ENCODE data around the gene SF1.
"Not testable (repeated sequence)": the region's sequence is repeated elsewhere in the genome, so short reads cannot be mapped to it uniquely, and the experiment has no call there.

The SF1 gene, protein sequence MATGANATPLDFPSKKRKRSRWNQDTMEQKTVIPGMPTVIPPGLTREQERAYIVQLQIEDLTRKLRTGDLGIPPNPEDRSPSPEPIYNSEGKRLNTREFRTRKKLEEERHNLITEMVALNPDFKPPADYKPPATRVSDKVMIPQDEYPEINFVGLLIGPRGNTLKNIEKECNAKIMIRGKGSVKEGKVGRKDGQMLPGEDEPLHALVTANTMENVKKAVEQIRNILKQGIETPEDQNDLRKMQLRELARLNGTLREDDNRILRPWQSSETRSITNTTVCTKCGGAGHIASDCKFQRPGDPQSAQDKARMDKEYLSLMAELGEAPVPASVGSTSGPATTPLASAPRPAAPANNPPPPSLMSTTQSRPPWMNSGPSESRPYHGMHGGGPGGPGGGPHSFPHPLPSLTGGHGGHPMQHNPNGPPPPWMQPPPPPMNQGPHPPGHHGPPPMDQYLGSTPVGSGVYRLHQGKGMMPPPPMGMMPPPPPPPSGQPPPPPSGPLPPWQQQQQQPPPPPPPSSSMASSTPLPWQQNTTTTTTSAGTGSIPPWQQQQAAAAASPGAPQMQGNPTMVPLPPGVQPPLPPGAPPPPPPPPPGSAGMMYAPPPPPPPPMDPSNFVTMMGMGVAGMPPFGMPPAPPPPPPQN

DNA sequence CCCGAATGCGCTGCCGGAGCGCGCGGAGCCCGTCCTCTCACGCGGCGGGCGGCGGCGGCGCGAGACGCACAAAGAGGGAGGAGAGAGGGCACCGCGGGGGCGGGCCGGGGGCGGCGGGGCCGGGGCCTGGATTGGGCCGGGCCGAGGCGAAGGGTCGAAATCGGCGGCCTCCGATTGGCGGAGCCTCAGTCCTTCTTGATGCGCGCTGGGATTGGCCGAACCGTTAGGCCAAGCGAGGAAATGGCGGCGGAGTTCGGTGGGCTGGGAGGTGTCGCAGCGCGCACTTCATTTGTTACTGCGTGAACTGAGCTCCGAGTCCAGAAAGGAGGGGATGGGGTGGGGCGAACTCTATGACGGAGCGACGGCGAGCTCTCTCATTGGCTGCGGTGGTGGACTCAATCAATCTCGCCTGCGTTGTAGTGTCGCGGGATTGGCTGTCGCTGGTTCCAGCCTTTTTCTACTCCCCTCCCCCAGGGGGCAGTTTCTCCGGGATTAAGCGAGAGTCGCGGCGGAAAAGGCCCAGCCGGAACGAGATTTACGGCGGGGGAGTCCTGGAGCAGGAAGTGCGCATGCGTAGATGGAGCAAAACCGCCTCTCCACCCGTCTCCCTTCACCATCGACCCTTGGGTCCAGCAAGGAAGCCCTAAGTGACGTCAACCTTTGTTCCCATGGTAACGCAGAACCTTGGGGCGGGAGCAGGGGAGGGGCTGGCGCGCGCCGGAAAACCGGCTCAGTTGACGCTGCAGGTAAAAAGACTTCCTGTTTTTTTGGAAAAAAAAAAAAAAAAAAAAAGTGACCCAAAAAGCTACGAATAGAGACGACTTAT, at the start of gene SF1:
SF1 (minus strand) TSS at position 70 of the 826 bp plus-strand sequence. CDS start 150 bp downstream, outside the sequence.
- DNase-seq (ENCODE audit: low read depth) = peak; percentile 98

DNA sequence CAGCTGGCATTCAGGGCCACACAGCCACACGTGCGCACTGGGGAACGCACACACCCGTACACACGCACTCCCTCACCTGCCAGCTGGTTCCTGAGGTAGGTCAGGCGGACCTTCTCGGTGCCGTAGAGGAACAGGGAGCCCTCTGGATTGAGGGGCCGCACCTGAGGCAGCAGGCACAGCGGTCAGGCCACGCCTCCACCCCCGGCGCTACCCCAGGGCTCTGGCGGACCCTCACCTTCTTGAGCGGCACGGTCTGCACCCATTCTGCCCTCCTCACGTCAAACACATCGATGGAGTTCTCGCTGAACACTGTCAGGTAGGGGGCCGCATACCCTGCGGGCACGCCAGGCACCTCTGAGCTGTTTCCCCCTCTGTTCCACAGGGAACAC, 49.1 kb upstream of the SF1 start:
- DNase-seq (ENCODE audit: low read depth) = no peak

GRCh38 chr11:64826578-64827450, 48.5 kb upstream of the SF1 start:
- DNase-seq (ENCODE audit: low read depth) = no peak

DNA sequence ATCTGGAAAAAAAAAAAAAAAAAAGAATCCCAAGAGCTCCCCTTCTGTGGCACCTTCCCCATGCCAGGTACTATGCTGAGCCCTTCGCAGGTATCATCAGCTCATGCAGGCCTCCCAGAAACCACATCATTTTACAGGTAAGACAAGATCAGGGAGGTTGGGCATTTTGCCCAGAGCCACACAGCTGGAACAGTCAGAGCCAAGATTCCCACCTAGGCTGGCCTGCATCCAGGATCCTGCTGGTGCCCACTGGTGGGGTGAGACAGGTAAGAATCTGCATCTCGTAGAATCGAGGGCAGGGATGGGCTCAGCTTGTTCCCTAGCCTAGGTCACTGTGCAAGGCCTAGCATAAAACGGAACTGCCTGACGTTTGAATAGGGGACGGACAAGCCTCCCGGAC, 47.7 kb upstream of the SF1 start:
- no peak for DNase-seq (ENCODE audit: low read depth)

- DNase-seq (ENCODE audit: low read depth) = no peak
These were observed 45.3 kb upstream of the SF1 start for GRCh38 chr11:64823568-64824119.

DNA sequence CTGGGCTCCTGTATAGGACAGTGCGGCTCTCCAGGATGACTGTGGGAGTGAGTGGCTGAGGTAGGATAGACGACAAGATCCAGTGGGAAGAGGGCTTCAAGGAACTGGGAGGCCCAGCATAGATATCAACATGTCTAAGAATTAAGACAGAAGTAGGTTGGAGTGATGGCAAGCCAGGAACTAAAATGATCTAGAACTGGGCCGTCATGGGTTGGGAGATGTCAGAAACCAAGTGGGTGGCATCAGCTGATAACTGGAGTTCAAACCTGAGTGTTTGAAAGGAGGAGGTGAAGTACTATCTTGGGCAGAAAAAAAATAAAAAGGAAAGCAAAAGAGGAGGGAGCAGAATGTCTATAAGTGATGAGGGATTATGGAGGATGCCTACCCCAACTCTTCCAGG, 39.1 kb upstream of the SF1 start:
- DNase-seq (ENCODE audit: low read depth) = no peak

- DNase-seq (ENCODE audit: low read depth) = not testable (repeated sequence)
These were observed 37.1 kb upstream of the SF1 start for GRCh38 chr11:64815433-64815832.

DNA sequence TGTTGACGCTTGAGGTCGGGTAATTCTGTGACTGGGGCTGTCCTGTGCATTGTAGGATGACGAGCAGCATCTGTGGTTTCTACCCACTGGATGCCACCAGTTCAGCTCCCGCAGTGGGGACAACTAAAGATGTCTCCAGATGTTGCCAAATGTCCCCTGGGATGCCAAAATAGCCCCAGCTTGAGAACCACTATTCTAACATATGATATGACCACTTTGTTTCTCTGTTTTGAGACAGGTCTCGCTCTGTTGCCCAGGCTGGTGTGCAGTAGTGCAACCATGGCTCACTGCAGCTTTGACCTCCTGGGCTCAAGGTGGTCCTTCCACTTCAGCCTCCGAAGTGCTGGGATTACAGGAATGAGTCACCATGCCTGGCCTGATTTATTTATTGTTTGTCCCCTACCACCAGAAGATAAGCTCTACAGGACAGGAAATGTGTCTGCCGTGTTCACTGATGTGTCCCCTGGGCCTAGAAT, 36.4 kb upstream of the SF1 start:
- no peak for DNase-seq (ENCODE audit: low read depth)

- no peak for DNase-seq (ENCODE audit: low read depth)
These were observed 35.5 kb upstream of the SF1 start for GRCh38 chr11:64813826-64814225.

- peak; percentile 15 for DNase-seq (ENCODE audit: low read depth)
These were observed 32.5 kb upstream of the SF1 start for GRCh38 chr11:64810891-64811272.

DNA sequence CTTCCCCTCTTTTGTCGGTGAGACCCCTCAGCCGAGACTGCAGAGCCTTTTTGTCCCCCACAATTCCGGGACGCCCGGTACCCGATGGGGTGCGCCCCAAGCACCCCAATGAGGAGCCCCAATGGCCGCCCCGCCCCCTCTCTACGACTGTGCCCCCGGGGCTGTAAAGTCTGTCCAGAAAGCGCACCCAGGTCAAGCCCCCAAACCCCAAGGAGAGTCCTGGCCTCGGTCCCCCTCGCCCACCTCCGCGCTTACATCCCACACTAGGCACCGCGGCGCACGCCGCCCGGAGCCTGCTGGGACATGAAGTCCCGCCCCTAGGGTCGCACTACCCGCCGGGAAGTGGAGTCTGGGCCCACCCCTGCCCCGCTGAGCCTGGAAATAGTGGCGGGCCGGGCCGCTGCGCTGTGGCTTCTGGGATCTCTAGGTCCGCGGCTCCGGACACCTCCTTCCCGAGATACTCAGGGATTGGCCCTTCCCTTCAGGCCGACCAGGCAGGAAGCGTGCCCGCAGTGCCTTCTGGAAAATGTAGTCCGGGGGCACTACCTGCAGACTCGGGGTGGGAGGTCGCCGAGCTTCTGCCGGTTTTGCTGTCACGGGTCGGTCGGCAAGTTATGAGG, 32.0 kb upstream of the SF1 start, which contains the start of gene MEN1:
MEN1 (minus strand) TSS at position 281 of the 620 bp plus-strand sequence. CDS start 442 bp downstream, outside the sequence.
- peak; percentile 50 for DNase-seq (ENCODE audit: low read depth)

- no peak for DNase-seq (ENCODE audit: low read depth)
These were observed 31.5 kb upstream of the SF1 start for GRCh38 chr11:64809781-64810241.

GRCh38 chr11:64805481-64805880, 27.1 kb upstream of the SF1 start:
- DNase-seq (ENCODE audit: low read depth) = no peak

- DNase-seq (ENCODE audit: low read depth) = no peak
These were observed 26.2 kb upstream of the SF1 start for GRCh38 chr11:64804346-64805210.

DNA sequence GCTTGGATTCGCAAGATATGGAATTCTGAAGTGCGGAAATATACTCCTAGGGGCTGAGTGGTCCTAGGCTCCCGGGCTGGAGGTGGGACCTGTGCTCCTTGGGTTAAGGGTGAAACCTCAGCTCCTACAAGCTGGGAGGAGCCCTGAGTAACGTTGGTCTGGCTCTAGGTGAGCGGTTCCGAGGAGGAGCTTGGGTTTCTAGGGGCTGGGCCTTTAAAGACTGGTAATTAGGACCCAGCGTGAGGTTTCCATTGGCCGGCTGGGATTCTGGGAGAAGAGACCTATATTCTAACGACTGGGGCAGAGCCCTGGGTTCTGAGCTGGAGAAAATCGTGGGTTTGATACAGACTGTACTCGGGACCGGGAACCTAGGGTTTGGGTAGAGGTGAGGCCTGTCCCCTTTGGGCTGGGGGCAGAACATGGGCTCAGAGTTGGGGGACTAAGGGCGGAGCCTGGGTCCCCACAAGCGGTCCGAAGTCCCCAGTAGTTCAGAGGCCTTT, 25.6 kb upstream of the SF1 start:
- DNase-seq (ENCODE audit: low read depth) = no peak

GRCh38 chr11:64803158-64803845, 25.0 kb upstream of the SF1 start, which contains the start of gene MAP4K2:
MAP4K2 (minus strand) TSS chr11:64803214; CDS start chr11:64803149, 65 bp downstream.
- peak; percentile 68 for DNase-seq (ENCODE audit: low read depth)

GRCh38 chr11:64802370-64803157, 24.2 kb upstream of the SF1 start:
- DNase-seq (ENCODE audit: low read depth) = no peak

Measured in stimulated activated CD8-positive, alpha-beta memory T cell treated with anti-CD3 and anti-CD28 coated beads, Interleukin-12 subunit alpha, Interleukin-12 subunit beta, amount 100 ng/mL, for 1 hour (primary cell).